Measurements from ENCODE around the gene RERE.
"Not testable (repeated sequence)": the region's sequence is repeated elsewhere in the genome, so short reads cannot be mapped to it uniquely, and the experiment has no call there.

RERE gene

DNA sequence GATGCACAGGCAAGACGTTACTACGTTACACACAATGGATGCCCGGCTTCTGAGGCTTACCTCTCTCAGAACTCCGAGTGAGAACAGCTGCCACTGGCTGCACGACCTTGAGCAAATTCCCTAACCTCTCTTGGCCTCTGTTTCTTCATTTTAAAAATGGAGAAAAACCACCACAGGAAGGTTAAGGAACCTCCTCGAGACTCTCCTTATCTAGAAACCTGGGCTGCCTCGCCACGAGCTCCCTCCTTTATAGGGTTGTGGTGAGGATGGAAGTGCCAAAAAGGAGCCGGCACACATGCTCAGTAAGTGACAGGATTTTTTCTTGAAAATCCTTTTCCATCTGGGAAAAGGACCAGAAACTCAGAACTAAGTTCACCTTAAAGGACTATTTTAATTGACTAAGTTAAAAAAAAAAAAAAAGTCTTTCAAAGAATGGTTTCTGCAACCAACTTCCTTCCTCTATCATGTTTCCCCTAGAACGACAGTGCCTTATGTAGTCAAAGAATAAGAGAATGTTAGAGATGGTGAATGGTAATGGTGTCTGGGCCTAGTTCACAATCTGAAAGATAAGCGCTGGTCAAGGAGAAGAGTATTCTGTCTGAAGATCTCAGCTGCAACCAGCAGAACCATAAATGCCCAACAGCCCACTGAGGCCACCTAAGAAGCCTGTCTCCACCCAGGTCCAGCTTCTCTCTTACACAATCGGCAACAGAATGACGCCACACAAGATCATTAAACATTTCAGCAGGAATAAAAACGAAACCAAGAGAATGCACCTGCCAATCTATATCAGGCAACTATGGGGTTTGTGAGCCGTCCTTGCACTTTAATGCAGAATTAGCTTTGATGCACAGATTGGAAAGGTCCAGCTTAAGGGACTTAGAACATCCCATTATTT lies 434.6 kb downstream of the RERE start:
- Mint-ChIP-seq H3K36me3 (ENCODE audit: insufficient read depth) (peaks cover 21% of the 10 kb centered on the region), H3K9me3 (no peaks in the 10 kb centered on the region), H3K4me3 (peak overlapping the region; percentile 55), H3K4me1 (peaks cover 68% of the 10 kb centered on the region), H3K27ac (ENCODE audit: low read depth) (no peak overlapping the region), H3K27me3 (no peaks in the 10 kb centered on the region)
- no peak for DNase-seq (ENCODE audit: low spot score in 2 of 2)
- peak; percentile 32 for ATAC-seq (replicated peaks; ENCODE audit: extremely low read depth, poor library complexity, severe bottlenecking)

DNA sequence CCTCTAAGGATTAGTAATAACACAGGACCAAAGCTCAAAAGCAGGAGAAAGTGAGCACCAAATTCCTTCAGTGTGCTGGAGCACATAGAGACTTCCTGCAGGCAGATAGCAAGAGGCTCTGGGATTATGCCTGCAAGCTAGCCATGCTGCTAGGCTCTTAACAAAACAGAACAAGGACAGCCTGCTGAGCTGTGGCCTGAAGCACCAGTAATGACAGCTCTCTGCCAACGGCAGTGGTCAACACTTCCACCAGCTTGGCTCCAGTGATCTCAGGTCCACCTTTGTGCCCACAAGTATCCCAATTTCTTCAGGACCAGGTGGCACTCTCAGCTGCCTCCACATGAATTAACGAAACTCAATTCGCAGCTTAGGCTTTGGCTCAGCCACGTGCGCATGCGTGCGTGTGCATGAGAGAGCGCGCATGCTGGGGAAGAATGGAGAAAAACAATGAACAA lies 435.4 kb downstream of the RERE start:
- H3K27ac Mint-ChIP-seq (ENCODE audit: low read depth), result no peak overlapping the region
- H3K4me1 Mint-ChIP-seq, result peaks cover 66% of the 10 kb centered on the region
- no peaks in the 10 kb centered on the region for H3K9me3 Mint-ChIP-seq
- H3K27me3 Mint-ChIP-seq, result no peaks in the 10 kb centered on the region
- peaks cover 22% of the 10 kb centered on the region for H3K36me3 Mint-ChIP-seq (ENCODE audit: insufficient read depth)
- ATAC-seq (replicated peaks; ENCODE audit: extremely low read depth, poor library complexity, severe bottlenecking) (no peak), DNase-seq (ENCODE audit: low spot score in 2 of 2) (no peak)
- no peak overlapping the region for H3K4me3 Mint-ChIP-seq

- Mint-ChIP-seq H3K9me3 (no peaks in the 10 kb centered on the region), H3K36me3 (ENCODE audit: insufficient read depth) (peaks cover 20% of the 10 kb centered on the region), H3K27ac (ENCODE audit: low read depth) (no peak overlapping the region), H3K27me3 (no peaks in the 10 kb centered on the region), H3K4me3 (no peak overlapping the region), H3K4me1 (peaks cover 62% of the 10 kb centered on the region)
- ATAC-seq (replicated peaks; ENCODE audit: extremely low read depth, poor library complexity, severe bottlenecking) (no peak), DNase-seq (ENCODE audit: low spot score in 2 of 2) (no peak)
Observed at GRCh38 chr1:8381618-8382017, 435.8 kb downstream of the RERE start.

- not testable (repeated sequence) for ATAC-seq (replicated peaks; ENCODE audit: extremely low read depth, poor library complexity, severe bottlenecking); H3K4me3 Mint-ChIP-seq; H3K27me3 Mint-ChIP-seq; H3K9me3 Mint-ChIP-seq; DNase-seq (ENCODE audit: low spot score in 2 of 2)
- peaks cover 16% of the 10 kb centered on the region for H3K36me3 Mint-ChIP-seq (ENCODE audit: insufficient read depth)
- H3K4me1 Mint-ChIP-seq, result peaks cover 66% of the 10 kb centered on the region
- H3K27ac Mint-ChIP-seq (ENCODE audit: low read depth), result peak overlapping the region; percentile 48
Observed at GRCh38 chr1:8380310-8380709, 437.1 kb downstream of the RERE start.

DNA sequence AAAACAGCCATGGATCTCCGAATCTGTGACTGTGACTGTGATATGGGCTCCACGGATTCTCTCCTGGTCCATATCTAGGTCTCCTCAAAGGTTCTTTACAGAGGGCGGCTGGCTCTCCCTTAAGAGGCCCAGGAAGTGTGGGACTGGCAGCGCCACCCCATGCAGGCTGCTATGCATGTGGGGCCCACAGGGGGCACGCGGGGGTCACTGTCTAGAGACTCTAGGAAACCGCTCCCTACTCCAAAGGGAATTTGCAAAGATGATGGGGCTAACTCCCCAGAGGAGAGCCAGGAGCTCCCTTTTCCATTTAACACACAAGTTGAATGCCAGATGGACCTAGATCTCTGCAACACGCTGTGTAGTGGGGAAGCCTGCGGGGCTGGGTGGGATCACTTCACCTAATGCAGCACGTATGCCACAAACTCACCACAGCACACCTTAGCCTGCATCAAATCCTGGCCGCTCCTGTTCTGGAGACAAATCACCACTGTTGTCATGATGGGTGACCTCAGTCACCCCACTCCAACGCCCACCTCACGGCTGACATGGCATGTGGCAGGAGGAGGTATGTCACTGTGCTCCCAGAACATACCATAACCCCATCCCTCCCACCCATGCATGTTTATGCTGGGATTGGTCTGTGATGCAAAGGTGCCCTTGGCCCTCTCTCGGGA lies 437.8 kb downstream of the RERE start:
- no peak for ATAC-seq (replicated peaks; ENCODE audit: extremely low read depth, poor library complexity, severe bottlenecking)
- no peak for DNase-seq (ENCODE audit: low spot score in 2 of 2)
- peaks cover 19% of the 10 kb centered on the region for H3K36me3 Mint-ChIP-seq (ENCODE audit: insufficient read depth)
- peak overlapping the region; percentile 50 for H3K27ac Mint-ChIP-seq (ENCODE audit: low read depth)
- H3K27me3 Mint-ChIP-seq, result no peaks in the 10 kb centered on the region
- no peak overlapping the region for H3K4me3 Mint-ChIP-seq
- peaks cover 68% of the 10 kb centered on the region for H3K4me1 Mint-ChIP-seq
- no peaks in the 10 kb centered on the region for H3K9me3 Mint-ChIP-seq

DNA sequence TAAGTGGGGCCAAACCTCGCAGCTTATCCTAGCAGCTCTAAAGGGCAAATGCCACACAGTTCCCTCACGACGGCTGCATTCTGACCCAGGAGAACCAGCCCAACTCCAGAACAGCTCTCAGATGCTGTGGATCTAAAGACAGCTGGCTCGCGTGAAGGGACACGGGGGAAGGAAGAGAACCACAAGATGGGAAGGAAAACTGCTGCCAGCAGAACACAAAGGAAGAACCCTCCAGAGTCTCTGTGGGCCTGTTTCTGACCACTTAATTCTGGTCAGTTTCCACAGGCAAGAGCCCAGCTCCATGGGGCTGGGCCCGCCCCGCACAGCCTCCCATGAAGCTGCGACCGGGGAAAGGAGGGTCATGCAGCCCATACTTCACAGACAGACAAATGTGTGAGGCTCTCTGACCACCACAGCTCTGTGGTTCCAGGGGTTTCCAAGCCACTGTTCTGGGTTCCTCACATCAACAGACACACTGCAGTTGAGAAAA lies 438.4 kb downstream of the RERE start:
- Mint-ChIP-seq H3K36me3 (ENCODE audit: insufficient read depth) (peaks cover 19% of the 10 kb centered on the region), H3K4me3 (no peak overlapping the region), H3K4me1 (peaks cover 64% of the 10 kb centered on the region), H3K27ac (ENCODE audit: low read depth) (peak overlapping the region; percentile 50), H3K27me3 (no peaks in the 10 kb centered on the region), H3K9me3 (no peaks in the 10 kb centered on the region)
- DNase-seq (ENCODE audit: low spot score in 2 of 2) (no peak), ATAC-seq (replicated peaks; ENCODE audit: extremely low read depth, poor library complexity, severe bottlenecking) (no peak)

- Mint-ChIP-seq H3K27ac (ENCODE audit: low read depth) (peak overlapping the region; percentile 50), H3K36me3 (ENCODE audit: insufficient read depth) (peaks cover 19% of the 10 kb centered on the region), H3K27me3 (no peaks in the 10 kb centered on the region), H3K4me1 (peaks cover 58% of the 10 kb centered on the region), H3K9me3 (no peaks in the 10 kb centered on the region), H3K4me3 (no peak overlapping the region)
- ATAC-seq (replicated peaks; ENCODE audit: extremely low read depth, poor library complexity, severe bottlenecking) (no peak), DNase-seq (ENCODE audit: low spot score in 2 of 2) (no peak)
Observed at GRCh38 chr1:8378178-8378577, 439.3 kb downstream of the RERE start.

GRCh38 chr1:8377271-8377981 lies 440.0 kb downstream of the RERE start:
- Mint-ChIP-seq H3K27ac (ENCODE audit: low read depth) (peak overlapping the region; percentile 40), H3K4me3 (no peak overlapping the region), H3K36me3 (ENCODE audit: insufficient read depth) (peaks cover 17% of the 10 kb centered on the region), H3K9me3 (no peaks in the 10 kb centered on the region), H3K4me1 (peaks cover 50% of the 10 kb centered on the region), H3K27me3 (no peaks in the 10 kb centered on the region)
- ATAC-seq (replicated peaks; ENCODE audit: extremely low read depth, poor library complexity, severe bottlenecking), result no peak
- no peak for DNase-seq (ENCODE audit: low spot score in 2 of 2)

DNA sequence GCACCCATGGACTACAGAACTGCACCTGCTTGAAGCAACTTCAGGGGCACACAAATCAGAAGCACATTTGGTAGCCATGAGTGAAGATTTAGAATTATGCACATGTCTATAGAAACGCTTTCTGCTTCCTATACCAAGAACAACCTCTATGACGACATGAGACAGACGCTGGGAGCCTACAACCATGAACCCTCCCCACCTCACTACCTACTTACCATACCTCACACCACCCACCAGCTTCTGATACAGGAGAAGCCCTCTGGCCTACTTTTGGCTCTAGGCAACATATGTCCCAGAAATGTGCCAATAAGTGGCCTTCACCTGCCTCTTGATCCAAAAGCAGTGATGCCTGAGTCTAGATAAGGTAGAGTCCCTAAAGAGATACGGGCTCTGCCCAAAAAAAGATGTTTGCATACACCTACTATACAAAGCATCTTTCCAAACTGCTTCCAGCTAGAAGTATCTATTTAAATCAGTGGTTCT lies 441.0 kb downstream of the RERE start:
- Mint-ChIP-seq H3K27ac (ENCODE audit: low read depth) (peak overlapping the region; percentile 63), H3K4me1 (peaks cover 51% of the 10 kb centered on the region), H3K9me3 (no peaks in the 10 kb centered on the region), H3K36me3 (ENCODE audit: insufficient read depth) (peaks cover 19% of the 10 kb centered on the region), H3K4me3 (no peak overlapping the region), H3K27me3 (no peaks in the 10 kb centered on the region)
- DNase-seq (ENCODE audit: low spot score in 2 of 2) (no peak), ATAC-seq (replicated peaks; ENCODE audit: extremely low read depth, poor library complexity, severe bottlenecking) (no peak)

GRCh38 chr1:8374812-8375211 lies 442.6 kb downstream of the RERE start:
- Mint-ChIP-seq H3K36me3 (ENCODE audit: insufficient read depth) (peaks cover 11% of the 10 kb centered on the region), H3K4me3 (no peak overlapping the region), H3K9me3 (no peaks in the 10 kb centered on the region), H3K4me1 (peaks cover 60% of the 10 kb centered on the region), H3K27me3 (no peaks in the 10 kb centered on the region), H3K27ac (ENCODE audit: low read depth) (peak overlapping the region; percentile 30)
- ATAC-seq (replicated peaks; ENCODE audit: extremely low read depth, poor library complexity, severe bottlenecking) (no peak), DNase-seq (ENCODE audit: low spot score in 2 of 2) (no peak)

DNA sequence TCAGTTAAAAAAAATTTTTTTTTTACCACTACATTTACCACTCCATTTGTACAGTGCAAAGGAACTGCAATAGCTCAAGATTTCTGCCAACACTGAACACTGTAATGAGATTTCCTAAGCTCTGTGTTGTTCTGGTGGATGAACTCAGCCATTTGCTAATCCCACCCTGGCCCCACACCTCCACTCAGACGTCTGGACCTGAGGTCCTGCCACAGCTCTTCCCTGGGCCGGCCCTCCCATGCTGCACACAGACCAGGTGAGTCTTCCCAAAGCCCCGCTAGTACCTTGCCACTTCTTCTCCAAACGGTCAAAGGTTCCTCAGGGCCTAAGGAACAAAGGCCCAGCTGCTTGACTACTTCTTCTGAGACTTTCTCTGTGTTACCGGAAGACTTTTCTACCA lies 443.1 kb downstream of the RERE start:
- H3K4me3 Mint-ChIP-seq, result no peak overlapping the region
- ATAC-seq (replicated peaks; ENCODE audit: extremely low read depth, poor library complexity, severe bottlenecking), result no peak
- H3K27me3 Mint-ChIP-seq, result no peaks in the 10 kb centered on the region
- DNase-seq (ENCODE audit: low spot score in 2 of 2), result no peak
- peaks cover 11% of the 10 kb centered on the region for H3K36me3 Mint-ChIP-seq (ENCODE audit: insufficient read depth)
- no peaks in the 10 kb centered on the region for H3K9me3 Mint-ChIP-seq
- H3K4me1 Mint-ChIP-seq, result peaks cover 61% of the 10 kb centered on the region
- peak overlapping the region; percentile 30 for H3K27ac Mint-ChIP-seq (ENCODE audit: low read depth)

- H3K4me3 Mint-ChIP-seq, result no peak overlapping the region
- H3K4me1 Mint-ChIP-seq, result peaks cover 55% of the 10 kb centered on the region
Observed at GRCh38 chr1:8373581-8374241, 443.7 kb downstream of the RERE start.

More at GRCh38 chr1:8373581-8374241, 443.7 kb downstream of the RERE start:
- Mint-ChIP-seq H3K36me3 (ENCODE audit: insufficient read depth) (peaks cover 11% of the 10 kb centered on the region), H3K27ac (ENCODE audit: low read depth) (peak overlapping the region; percentile 13), H3K27me3 (no peaks in the 10 kb centered on the region), H3K9me3 (no peaks in the 10 kb centered on the region)
- DNase-seq (ENCODE audit: low spot score in 2 of 2) (no peak), ATAC-seq (replicated peaks; ENCODE audit: extremely low read depth, poor library complexity, severe bottlenecking) (no peak)

Data from central memory CD8-positive, alpha-beta T cell (primary cell).